ENCODE results near the gene ZNF175.

The ZNF175 gene

DNA sequence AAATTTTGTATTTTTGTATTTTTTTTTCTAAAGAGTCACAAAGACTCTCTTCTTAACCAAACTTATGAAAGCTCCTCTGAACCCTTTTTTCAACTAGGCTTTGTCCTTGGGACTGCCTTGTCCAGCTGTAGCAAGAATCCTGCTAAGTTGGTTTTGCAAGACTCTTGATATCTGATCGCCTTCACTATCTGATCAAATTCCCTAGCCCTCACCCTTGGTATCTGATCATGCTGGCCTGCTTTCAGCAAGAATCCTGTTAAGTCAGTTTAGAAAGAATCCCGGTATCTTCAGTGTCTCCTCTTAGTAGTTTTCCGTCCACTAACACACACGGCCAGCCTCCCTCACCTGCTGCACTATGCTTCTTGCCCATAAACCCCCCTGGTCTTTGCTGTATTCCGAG lies 61.0 kb downstream of the ZNF175 start:
- FAIRE-seq, result no peak

DNA sequence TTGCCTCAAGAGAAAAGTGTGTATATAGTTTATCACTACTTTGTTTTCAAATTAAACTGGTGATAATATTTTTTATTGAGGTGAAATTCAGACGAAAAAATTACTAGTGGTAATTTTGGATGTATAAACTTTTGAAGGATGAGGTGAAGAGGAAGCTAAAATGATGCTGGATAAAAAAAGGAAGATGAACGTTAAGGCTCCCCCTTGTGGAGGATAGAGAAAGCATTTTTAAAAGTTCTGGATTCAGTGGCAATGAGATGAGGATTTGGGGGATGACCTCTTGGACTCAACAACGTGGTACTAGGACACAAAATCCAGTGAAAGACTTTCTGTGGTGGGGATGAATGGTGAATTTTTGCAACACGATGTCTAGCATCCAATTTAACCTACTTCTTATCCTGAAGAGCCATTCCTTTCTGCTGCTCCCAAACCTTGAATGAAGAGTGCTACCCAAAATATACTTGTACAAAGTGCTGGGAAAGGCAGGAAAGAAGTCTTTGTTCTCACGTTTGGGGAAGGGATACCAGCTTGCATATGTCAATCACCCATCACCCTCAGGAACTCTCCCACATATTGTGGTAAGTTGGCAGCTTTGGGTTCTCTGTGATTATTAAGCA lies 66.4 kb downstream of the ZNF175 start:
- FAIRE-seq, result no peak

DNA sequence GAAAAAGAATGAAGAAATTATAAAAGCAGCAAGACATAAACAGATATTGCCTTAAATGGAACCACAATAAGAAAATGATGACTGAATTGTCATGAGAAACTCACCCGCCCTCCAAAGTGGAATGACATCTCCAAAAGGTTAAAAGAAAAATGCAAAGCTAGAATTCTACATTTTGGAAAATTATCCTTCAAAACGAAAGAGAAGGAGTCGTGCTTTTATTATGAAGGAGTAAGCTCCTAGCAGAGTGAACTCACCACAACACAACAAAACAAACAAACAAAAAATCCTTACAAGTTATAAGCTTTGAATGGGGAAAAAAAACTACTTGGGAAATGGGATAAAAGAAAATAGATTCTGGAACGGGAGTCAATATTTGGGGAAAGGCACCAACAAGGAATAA lies 68.8 kb downstream of the ZNF175 start:
- FAIRE-seq, result no peak

DNA sequence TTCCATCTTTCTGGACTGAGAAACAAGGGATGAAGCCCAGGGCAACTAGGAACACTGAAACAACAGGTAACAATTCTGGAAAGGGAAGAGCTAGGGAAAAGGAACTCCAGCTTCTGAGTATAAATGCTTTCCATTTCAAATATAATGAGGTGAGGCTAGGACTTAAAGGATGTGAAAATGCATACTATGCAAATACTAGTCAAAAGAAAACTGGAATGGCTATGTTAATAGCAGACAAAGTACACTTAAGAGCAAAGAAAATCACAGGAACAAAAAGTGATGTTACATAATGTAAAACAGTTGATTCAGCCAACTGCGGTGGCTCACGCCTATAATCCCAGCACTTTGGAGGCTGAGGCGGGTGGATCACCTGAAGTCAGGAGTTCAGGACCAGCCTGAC lies 69.3 kb downstream of the ZNF175 start:
- no peak for FAIRE-seq

DNA sequence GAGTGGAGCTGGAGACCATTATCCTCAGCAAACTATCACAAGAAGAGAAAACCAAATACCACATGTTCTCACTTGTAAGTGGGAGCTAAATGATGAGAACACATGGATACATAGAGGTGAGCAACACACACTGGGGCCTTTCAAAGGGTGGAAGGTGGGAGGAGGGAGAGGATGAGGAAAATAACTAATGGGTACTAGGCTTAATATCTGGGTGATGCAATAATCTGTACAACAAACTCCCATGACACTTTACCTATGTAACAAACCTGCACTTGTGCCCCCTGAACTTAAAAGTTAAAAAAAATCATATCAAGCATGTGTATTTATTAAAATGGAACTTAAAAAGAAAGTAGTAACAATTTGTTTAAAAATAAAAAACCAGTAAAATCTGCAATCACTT lies 70.6 kb downstream of the ZNF175 start:
- no peak for FAIRE-seq
